IgD-negative memory B cell (primary cell): ENCODE results near the gene TNMD. TPM values are rescaled to one million over a fixed set of nuclear protein-coding genes. Genes with fewer than 3 reads are reported as not detected.

Source experiments
- polyA plus RNA-seq: library from polyadenylated mRNA; unstranded; fragments of 300-500 nt; fragmentation: Illumina TruSeq; gene quantifications from one replicate; pipeline ENCODE4 v1.2.3, GENCODE V29; 2021

The TNMD gene
- polyA plus RNA-seq, 1 donor from 2014 or later: not detected

Other genes with a start within 250 kb of the TNMD start
- not detected for gene PCDH19, start 174.7 kb upstream of the TNMD start, polyA plus RNA-seq
- 0.19 TPM for gene TSPAN6, start 51.9 kb downstream of the TNMD start, polyA plus RNA-seq
- not detected for gene SRPX2, start 59.3 kb downstream of the TNMD start, polyA plus RNA-seq
- 0.11 TPM for gene SYTL4, start 147.2 kb downstream of the TNMD start, polyA plus RNA-seq
- 14.0 TPM for gene CSTF2, start 235.5 kb downstream of the TNMD start, polyA plus RNA-seq